Measurements from ENCODE around the gene FIG4.
A peak's percentile ranks its signal among the peaks of the same experiment; 100 is the strongest.
"Not testable (repeated sequence)": the region's sequence is repeated elsewhere in the genome, so short reads cannot be mapped to it uniquely, and the experiment has no call there.

Gene FIG4

DNA sequence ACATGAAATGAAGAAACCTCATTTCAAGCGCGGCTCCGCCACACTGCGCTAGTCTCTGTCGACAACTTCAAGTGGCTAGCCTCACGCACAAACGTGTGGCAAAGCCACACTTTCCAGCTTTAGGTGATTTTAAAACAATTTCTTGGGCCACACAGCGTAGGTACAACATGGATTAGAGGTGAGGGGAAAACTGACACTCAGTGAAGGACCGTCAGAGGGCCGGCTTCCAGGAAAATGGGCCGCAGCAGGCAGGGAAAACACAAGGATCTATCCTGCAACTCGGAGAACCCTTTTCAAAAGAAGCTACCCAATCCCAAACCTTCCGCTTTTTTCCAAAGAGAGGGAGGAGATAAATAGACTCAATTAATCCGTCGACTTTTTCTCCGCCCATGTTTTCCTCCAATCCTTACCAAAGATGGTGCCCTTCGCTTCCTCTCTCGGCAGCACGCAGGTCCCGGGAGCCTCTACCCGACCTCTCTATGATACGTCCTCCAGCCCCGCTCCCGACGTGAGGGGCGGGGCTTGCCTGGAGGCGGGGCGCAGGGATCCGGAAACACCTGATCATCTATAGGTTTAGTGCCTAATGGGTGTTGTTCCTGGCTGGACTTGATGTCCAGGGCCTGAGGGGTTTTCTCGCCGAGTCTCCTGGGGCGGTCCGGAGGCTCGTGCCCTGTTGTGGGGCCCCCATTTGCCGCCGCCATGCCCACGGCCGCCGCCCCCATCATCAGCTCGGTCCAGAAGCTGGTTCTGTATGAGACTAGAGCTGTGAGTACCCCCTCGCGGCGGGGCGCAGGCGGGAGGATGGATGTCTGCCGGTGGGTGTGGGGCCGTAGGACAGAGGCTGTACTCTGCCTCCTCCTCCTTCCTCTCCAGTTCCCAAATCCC is at the start of gene FIG4, which contains the start of gene AK9:
TSS of gene FIG4 (plus strand) at position 560 of the 885 bp plus-strand sequence. CDS start at position 700, 140 bp downstream.
TSS of gene AK9 (minus strand) at position 466 of the 885 bp plus-strand sequence. CDS start 15,457 bp downstream, outside the sequence.
- peak; percentile 46 to 97 (median 90) for DNase-seq

DNA sequence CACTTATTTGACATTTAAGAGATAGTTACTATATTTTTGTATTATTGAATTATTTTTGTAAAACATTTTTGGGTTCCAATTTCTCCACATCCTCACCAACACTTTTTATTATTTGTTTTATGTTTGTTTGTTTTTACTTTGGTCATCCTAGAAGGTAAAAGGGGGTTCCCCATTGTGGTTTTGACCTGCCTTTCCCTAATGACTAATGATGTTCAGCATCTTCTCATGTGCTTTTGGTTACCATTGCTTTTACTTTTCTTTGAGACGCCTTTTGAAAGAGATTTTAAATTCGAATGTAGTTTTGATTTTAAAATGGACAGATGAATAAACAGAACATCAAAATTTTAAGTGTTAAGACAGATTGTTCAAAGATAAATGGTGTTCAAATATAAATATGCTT is 47.0 kb upstream of the FIG4 start:
- DNase-seq = no peak

DNA sequence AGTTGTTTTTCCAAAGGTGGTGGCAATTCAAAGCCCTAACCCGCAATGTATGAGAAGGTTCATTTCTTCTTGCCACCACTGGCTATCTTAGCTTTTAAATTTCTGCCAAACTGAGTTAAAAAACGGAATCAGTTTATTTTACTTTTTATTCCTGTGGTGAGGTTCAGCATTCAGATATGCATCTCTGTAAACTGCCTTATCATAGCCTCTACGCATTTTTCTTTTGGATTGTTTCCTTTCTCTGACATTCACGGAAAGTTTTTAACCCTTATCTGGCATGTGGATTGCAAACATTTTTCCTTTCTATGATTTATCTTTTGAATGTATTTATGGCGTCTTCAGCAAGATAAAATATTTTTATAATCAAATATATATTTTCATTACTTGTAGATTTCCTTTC is 37.8 kb upstream of the FIG4 start:
- no peak for DNase-seq

- DNase-seq = no peak
These were observed 35.3 kb upstream of the FIG4 start for GRCh38 chr6:109655761-109656262.

DNA sequence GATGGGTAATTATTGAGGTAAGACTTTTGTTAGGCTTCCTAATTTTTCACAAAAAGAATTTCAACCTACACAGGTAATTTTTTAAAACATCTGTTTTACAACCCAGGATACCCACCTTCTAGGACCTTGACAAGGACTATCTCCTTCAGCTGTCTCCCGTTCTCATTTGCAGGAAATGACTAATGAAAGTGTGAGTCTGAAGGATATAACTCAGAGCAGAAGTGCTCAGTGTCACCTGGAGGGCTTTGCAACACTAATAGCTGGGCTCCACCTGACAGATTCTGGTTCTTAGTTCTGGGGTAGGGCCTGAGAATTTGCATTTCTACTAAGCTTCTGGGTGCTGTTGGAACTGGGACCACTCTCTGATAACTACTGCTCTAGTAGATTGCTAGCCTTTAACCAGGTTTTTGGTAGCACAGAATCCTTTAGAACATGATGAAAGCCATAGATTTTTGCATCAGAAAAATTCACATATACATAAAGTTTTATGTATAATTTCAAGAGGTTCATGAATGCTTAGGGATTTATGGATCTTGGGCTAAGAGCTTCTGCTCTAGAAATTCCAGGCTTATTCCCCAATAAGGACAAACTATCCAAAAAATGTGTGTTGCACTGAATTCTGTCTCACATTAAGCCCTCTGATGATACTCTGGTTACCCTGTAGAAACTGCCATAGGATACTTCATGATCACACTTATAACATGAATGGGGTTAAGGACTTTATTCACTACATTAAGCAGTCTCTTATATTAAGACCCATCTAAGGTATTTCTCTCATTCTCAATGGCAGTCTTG is 30.4 kb upstream of the FIG4 start:
- DNase-seq = no peak

DNA sequence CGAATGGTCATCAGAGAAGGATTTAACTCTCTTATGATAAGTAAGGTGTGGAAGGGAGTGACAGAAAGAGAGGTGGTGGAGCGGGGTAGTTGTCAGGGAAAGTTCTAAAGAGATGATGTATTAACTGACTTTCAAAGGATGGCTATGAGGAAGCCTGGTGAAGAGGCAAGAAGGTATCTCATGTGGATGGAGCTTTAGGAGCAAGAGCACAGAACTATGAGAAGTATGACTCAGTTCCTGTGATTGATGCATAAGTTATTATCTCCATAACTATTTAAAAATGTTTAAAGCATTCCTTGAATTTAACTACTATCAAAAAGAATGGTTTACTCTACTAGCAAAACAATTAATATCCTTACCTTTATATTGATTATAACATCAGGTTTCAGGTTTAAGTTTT is 28.9 kb upstream of the FIG4 start:
- DNase-seq = no peak

- no peak for DNase-seq
These were observed 21.3 kb upstream of the FIG4 start for GRCh38 chr6:109669811-109670210.

DNA sequence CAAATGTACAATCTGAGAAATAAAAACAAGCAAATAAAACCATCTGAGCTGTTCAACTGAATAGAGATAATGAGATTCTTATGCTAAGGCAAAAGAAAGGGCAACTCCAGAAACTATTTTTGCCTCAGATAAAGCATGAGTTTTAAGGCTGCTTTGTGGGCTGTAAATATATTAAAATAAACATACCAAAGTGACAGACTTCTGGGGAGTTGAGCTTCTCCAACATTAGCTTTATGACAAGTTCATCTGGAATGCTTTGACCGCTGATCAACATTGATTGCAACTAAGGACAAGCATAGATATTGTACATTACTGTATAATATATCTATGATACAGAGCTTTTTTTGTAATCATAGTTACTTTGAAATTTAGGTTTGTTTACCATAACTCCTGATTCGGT is 19.4 kb upstream of the FIG4 start:
- DNase-seq = no peak

GRCh38 chr6:109672175-109672574 is 18.9 kb upstream of the FIG4 start:
- DNase-seq = no peak

GRCh38 chr6:109672839-109673238 is 18.3 kb upstream of the FIG4 start:
- no peak for DNase-seq

- no peak for DNase-seq
These were observed 14.4 kb upstream of the FIG4 start for GRCh38 chr6:109676724-109677123.

GRCh38 chr6:109678240-109678639 is 12.9 kb upstream of the FIG4 start:
- no peak for DNase-seq

DNA sequence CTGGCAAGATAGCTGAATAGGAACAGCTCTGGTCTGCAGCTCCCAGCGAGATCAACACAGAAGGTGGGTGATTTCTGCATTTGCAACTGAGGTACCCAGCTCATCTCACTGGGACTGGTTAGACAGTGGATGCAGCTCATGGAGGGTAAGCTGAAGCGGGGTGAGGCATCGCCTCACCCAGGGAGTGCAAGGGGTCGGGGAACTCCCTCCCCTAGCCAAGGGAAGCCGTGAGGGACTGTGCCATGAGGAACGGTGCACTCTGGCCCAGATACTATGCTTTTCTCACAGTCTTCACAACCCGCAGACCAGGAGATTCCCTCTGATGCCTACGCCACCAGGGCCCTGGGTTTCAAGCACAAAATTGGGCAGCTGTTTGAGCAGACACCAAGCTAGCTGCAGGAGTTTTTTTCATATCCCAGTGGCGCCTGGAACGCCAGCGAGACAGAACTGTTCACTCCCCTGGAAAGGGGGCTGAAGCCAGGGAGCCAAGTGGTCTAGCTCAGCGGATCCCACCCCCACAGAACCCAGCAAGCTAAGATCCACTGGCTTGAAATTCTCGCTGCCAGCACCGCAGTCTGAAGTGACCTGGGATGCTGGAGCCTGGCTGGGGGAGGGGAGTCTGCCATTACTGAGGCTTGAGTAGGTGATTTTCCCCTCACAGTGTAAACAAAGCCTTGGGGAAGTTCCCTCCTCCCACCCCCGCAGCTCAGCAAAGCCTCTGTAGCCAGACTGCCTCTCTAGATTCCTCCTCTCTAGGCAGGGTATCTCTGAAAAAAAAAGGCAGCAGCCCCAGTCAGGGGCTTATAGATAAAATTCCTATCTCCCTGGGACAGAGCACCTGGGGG is 12.2 kb upstream of the FIG4 start:
- not testable (repeated sequence) for DNase-seq

GRCh38 chr6:109686566-109687265 is 4.4 kb upstream of the FIG4 start:
- DNase-seq = peak in 1 of 58 donors; percentile 33

DNA sequence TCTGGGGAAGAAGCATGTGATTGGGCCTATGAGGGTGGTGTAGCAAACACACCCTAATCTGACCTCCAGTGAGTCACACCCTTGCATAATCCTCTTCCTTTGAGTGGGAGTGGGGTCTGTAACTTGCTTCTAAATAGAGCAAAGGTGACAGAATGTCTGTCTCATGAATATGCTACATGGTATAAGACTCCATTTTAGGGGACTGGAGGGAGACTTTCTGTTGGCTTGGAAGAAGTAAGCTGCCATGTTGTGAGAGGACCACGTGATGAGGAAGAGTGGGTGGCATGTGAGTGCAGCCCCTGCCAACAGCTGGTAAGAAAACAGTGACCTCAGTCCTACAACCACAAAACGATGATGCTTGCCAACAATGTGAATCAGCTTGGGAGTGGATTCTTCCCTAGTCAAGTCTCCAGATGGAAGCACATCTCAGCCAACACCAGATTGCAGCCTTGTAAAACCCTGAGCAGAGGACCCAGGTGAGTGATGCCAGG is 3.8 kb upstream of the FIG4 start:
- peak in 5 of 58 donors; percentile 5 to 33 (median 12) for DNase-seq

DNA sequence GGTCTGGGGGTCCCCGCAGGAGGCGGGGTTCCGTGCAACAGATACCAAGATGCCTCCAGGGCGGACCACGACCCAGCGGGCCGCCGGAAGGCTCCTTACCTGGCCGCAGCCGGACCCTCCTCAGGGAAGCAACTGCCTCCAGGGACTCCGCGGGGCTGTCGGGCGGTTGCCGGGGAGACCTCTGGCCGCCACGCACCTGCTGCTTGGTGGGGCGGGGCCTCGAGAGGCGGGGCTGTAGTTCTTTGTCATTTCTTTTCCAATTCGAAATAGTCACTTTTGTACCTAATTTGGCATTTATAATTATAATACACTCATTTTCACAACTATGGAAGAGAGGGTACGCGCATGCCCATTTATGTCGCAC is 741 bp upstream of the FIG4 start:
- peak in 40 of 58 donors; percentile 18 to 81 (median 48) for DNase-seq

- DNase-seq = no peak
These were observed 2.0 kb downstream of the FIG4 start for GRCh38 chr6:109693111-109693510.

- DNase-seq = no peak
These were observed 4.4 kb downstream of the FIG4 start for GRCh38 chr6:109695468-109695867.

DNA sequence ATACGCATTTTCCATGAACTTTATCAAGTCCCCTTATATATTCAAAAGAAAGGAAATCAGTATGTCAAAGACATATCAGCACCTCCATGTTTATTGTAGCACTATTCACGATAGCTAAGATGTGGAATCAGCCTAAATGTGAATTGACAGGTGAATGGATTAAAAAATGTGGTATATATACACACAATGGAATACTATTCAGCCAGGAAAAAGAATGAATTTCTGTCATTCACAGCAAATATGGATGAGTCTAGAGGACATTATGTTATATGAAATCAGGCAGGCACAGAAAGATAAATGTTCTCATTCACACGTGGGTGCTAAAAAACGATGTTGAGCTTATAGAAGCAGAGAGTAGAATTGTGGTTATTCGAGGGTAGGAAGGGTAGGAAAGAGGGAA is 5.3 kb downstream of the FIG4 start:
- no peak for DNase-seq

- DNase-seq = no peak
These were observed 10.1 kb downstream of the FIG4 start for GRCh38 chr6:109701221-109701620.

Data from anterior cingulate cortex (tissue), 58 donors.